Activated T-cell treated with anti-CD3 and anti-CD28 coated beads, Interleukin-2, amount 50 U/mL, for 72 hours (primary cell): ENCODE measurements around the gene RPUSD1. TPM values are rescaled to one million over a fixed set of nuclear protein-coding genes. Genes with fewer than 3 reads are reported as not detected.

Experiments used
- ATAC-seq, 2 donors: fragments of 150-1000 bp; cut with Tn5 transposase; replicated peaks in 1 of 2; 2 replicates each; pipeline ENCODE4 v1.10.0; 2021; ENCODE audit warnings: moderate library complexity in 2 of 2, mild to moderate bottlenecking in 1 of 2
- DNase-seq, 2 donors: peaks; one replicate each; pipeline ENCODE4 v3.0.0; 2021 to 2022; ENCODE audit warnings: mixed read lengths in 1 of 2
- H3K27ac Mint-ChIP-seq: one replicate; pipeline ENCODE4 v1.8.0; 2022; ENCODE audit warnings: mild to moderate bottlenecking, moderate library complexity, mixed read lengths
- H3K27me3 Mint-ChIP-seq: one replicate; pipeline ENCODE4 v1.8.0; 2022; ENCODE audit warnings: low read depth, mixed read lengths
- H3K36me3 Mint-ChIP-seq, 2 donors: one replicate each; pipeline ENCODE4 v1.8.0; 2022; ENCODE audit warnings: mixed read lengths in 2 of 2, mild to moderate bottlenecking in 1 of 2; ENCODE audit not compliant: insufficient read depth in 2 of 2
- H3K4me1 Mint-ChIP-seq: one replicate; pipeline ENCODE4 v1.8.0; 2022; ENCODE audit warnings: low read depth, mixed read lengths
- H3K4me3 Mint-ChIP-seq, 2 donors: one replicate each; pipeline ENCODE4 v1.8.0; 2022; ENCODE audit warnings: mild to moderate bottlenecking in 2 of 2, mixed read lengths in 2 of 2, moderate library complexity in 2 of 2
- H3K9me3 Mint-ChIP-seq, 2 donors: one replicate each; pipeline ENCODE4 v1.8.0; 2022; ENCODE audit warnings: mixed read lengths in 2 of 2
- total RNA-seq, 2 donors: library from RNA; stranded (reverse); gene quantifications; one replicate each; pipeline ENCODE4 v1.2.3, GENCODE V29; 2022

Gene RPUSD1
- total RNA-seq, 2 donors from 2014 or later, result 14.0 to 22.7 TPM

- peaks cover 11% of the 10 kb centered on the region for H3K4me1 Mint-ChIP-seq
- no peak for DNase-seq
These were observed 26.8 kb upstream of the RPUSD1 start for GRCh38 chr16:814974-815373.

GRCh38 chr16:813916-814412, 25.8 kb upstream of the RPUSD1 start:
- no peaks in the 10 kb centered on the region for H3K9me3 Mint-ChIP-seq
- H3K36me3 Mint-ChIP-seq, result no peaks in the 10 kb centered on the region
- H3K4me3 Mint-ChIP-seq, result peak overlapping the region in 1 of 2 donors; percentile 8
- H3K4me1 Mint-ChIP-seq, result peaks cover 8% of the 10 kb centered on the region
- DNase-seq (no peak), ATAC-seq (no peak)
- H3K27ac Mint-ChIP-seq, result no peak overlapping the region
- peaks cover 6% of the 10 kb centered on the region for H3K27me3 Mint-ChIP-seq

More at GRCh38 chr16:814974-815373, 26.8 kb upstream of the RPUSD1 start:
- H3K9me3 Mint-ChIP-seq, result no peaks in the 10 kb centered on the region
- no peaks in the 10 kb centered on the region for H3K36me3 Mint-ChIP-seq
- ATAC-seq, result peak in 1 of 2 donors; percentile 28
- no peak overlapping the region for H3K27ac Mint-ChIP-seq
- H3K27me3 Mint-ChIP-seq, result peaks cover 11% of the 10 kb centered on the region
- no peak overlapping the region for H3K4me3 Mint-ChIP-seq

- H3K4me3 Mint-ChIP-seq, result peak overlapping the region; percentile 45 to 56
These were observed 25.2 kb upstream of the RPUSD1 start for GRCh38 chr16:813204-813915.

GRCh38 chr16:808085-808386, 19.9 kb upstream of the RPUSD1 start:
- Mint-ChIP-seq H3K9me3 (no peaks in the 10 kb centered on the region), H3K27me3 (peaks cover 6% of the 10 kb centered on the region), H3K27ac (peak overlapping the region; percentile 97), H3K4me3 (peak overlapping the region; percentile 98 to 100), H3K36me3 (peaks cover 1 to 2% of the 10 kb centered on the region in 2 donors), H3K4me1 (peaks cover 20% of the 10 kb centered on the region)
- ATAC-seq (no peak), DNase-seq (no peak)

More at GRCh38 chr16:813204-813915, 25.2 kb upstream of the RPUSD1 start:
- peak; percentile 72 for DNase-seq
- Mint-ChIP-seq H3K4me1 (peaks cover 12% of the 10 kb centered on the region), H3K9me3 (no peaks in the 10 kb centered on the region), H3K27me3 (peaks cover 6% of the 10 kb centered on the region), H3K27ac (no peak overlapping the region), H3K36me3 (no peaks in the 10 kb centered on the region)
- ATAC-seq, result peak; percentile 86 to 88

- peaks cover 6% of the 10 kb centered on the region for H3K27me3 Mint-ChIP-seq
- no peaks in the 10 kb centered on the region for H3K9me3 Mint-ChIP-seq
- DNase-seq (peak; percentile 91 to 93), ATAC-seq (peak; percentile 95 to 99)
- peak overlapping the region; percentile 98 to 100 for H3K4me3 Mint-ChIP-seq
- peaks cover 1 to 2% of the 10 kb centered on the region in 2 donors for H3K36me3 Mint-ChIP-seq
- peak overlapping the region; percentile 97 for H3K27ac Mint-ChIP-seq
- peaks cover 20% of the 10 kb centered on the region for H3K4me1 Mint-ChIP-seq
These were observed 19.3 kb upstream of the RPUSD1 start for GRCh38 chr16:807347-808084.

GRCh38 chr16:805474-805873, 17.3 kb upstream of the RPUSD1 start:
- H3K4me3 Mint-ChIP-seq, result no peak overlapping the region

GRCh38 chr16:804193-805048, 16.2 kb upstream of the RPUSD1 start:
- Mint-ChIP-seq H3K36me3 (peaks cover 1 to 2% of the 10 kb centered on the region in 2 donors), H3K27me3 (no peaks in the 10 kb centered on the region), H3K4me1 (peaks cover 18% of the 10 kb centered on the region), H3K27ac (no peak overlapping the region), H3K9me3 (no peaks in the 10 kb centered on the region), H3K4me3 (no peak overlapping the region)
- no peak for DNase-seq
- ATAC-seq, result no peak

More at GRCh38 chr16:805474-805873, 17.3 kb upstream of the RPUSD1 start:
- H3K27me3 Mint-ChIP-seq, result no peaks in the 10 kb centered on the region
- H3K4me1 Mint-ChIP-seq, result peaks cover 20% of the 10 kb centered on the region
- H3K36me3 Mint-ChIP-seq, result peaks cover 1 to 2% of the 10 kb centered on the region in 2 donors
- DNase-seq, result no peak
- no peaks in the 10 kb centered on the region for H3K9me3 Mint-ChIP-seq
- no peak overlapping the region for H3K27ac Mint-ChIP-seq
- no peak for ATAC-seq

GRCh38 chr16:803754-804080, 15.5 kb upstream of the RPUSD1 start:
- H3K27me3 Mint-ChIP-seq, result no peaks in the 10 kb centered on the region
- no peak for ATAC-seq
- peaks cover 15% of the 10 kb centered on the region for H3K4me1 Mint-ChIP-seq
- no peaks in the 10 kb centered on the region for H3K9me3 Mint-ChIP-seq
- DNase-seq, result no peak
- no peak overlapping the region for H3K27ac Mint-ChIP-seq
- no peak overlapping the region for H3K4me3 Mint-ChIP-seq
- peaks cover 1 to 2% of the 10 kb centered on the region in 2 donors for H3K36me3 Mint-ChIP-seq

GRCh38 chr16:802914-803753, 15.0 kb upstream of the RPUSD1 start:
- H3K4me3 Mint-ChIP-seq, result no peak overlapping the region
- H3K36me3 Mint-ChIP-seq, result peaks cover 1 to 3% of the 10 kb centered on the region in 2 donors
- H3K27ac Mint-ChIP-seq, result no peak overlapping the region
- H3K27me3 Mint-ChIP-seq, result no peaks in the 10 kb centered on the region
- DNase-seq, result no peak
- ATAC-seq, result no peak
- H3K9me3 Mint-ChIP-seq, result no peaks in the 10 kb centered on the region
- peaks cover 12% of the 10 kb centered on the region for H3K4me1 Mint-ChIP-seq

- Mint-ChIP-seq H3K9me3 (no peaks in the 10 kb centered on the region), H3K36me3 (peaks cover 0 to 2% of the 10 kb centered on the region in 2 donors), H3K4me3 (no peak overlapping the region), H3K4me1 (peaks cover 7% of the 10 kb centered on the region), H3K27ac (no peak overlapping the region), H3K27me3 (no peaks in the 10 kb centered on the region)
- DNase-seq (no peak), ATAC-seq (no peak)
These were observed 14.3 kb upstream of the RPUSD1 start for GRCh38 chr16:802461-802860.

- H3K4me3 Mint-ChIP-seq, result no peak overlapping the region
- no peak overlapping the region for H3K27ac Mint-ChIP-seq
- H3K9me3 Mint-ChIP-seq, result no peaks in the 10 kb centered on the region
- H3K4me1 Mint-ChIP-seq, result peaks cover 7% of the 10 kb centered on the region
- no peak for DNase-seq
- ATAC-seq, result peak in 1 of 2 donors; percentile 18
- no peaks in the 10 kb centered on the region for H3K27me3 Mint-ChIP-seq
- H3K36me3 Mint-ChIP-seq, result peaks cover 0 to 5% of the 10 kb centered on the region in 2 donors
These were observed 13.6 kb upstream of the RPUSD1 start for GRCh38 chr16:801584-802363.
